K562 (cell line): ENCODE results near the gene VEZF1.

Experiments
- CHCHD3 ChIP-seq: fragments of 250-450 bp; sonication (Bioruptor Pico); IDR thresholded peaks from 2 replicates; pipeline ENCODE4 v2.1.2; 2022; ENCODE audit warnings: mild to moderate bottlenecking
- NR1H2 ChIP-seq: sonication (generic); formaldehyde crosslinking; IDR thresholded peaks from 2 replicates; pipeline ENCODE4 v1.4.0; 2020; ENCODE audit warnings: mild to moderate bottlenecking, missing genetic modification reagents
- RFX5 ChIP-seq: IDR thresholded peaks from 2 replicates; pipeline ENCODE4 v1.6.1; 2011; ENCODE audit warnings: low read depth, mild to moderate bottlenecking, improper control_type of control experiment, low read length

- TF ChIP-seq CHCHD3, result no peak
- TF ChIP-seq NR1H2 (CRISPR knock-in tag), result no peak
- no peak for TF ChIP-seq RFX5
Measured at GRCh38 chr17:57983446-57983845, 4.6 kb downstream of the VEZF1 start.
